ENCODE data around the gene KCNT1.

- TF ChIP-seq GATA3 (IDR thresholded peaks at IDR 0.05; ENCODE audit: low read depth, low read length) (no peak), GATA2 (IDR thresholded peaks at IDR 0.05; ENCODE audit: low read depth, low read length) (no peak)
Measured at GRCh38 chr9:135822374-135822755, 120.4 kb downstream of the KCNT1 start.
